Type B pancreatic cell (in vitro differentiated cells): ENCODE results near the gene GFPT1. TPM values are rescaled to one million over a fixed set of nuclear protein-coding genes. Genes with fewer than 3 reads are reported as not detected.

Source experiments
- DNase-seq: peaks from one replicate; pipeline ENCODE4 v3.0.0; 2021; ENCODE audit warnings: mixed read lengths; ENCODE audit not compliant: unreplicated experiment; ENCODE audit errors: extremely low spot score
- H3K27ac Mint-ChIP-seq: 2 replicates; pipeline ENCODE4 v1.8.0; 2021; ENCODE audit warnings: mild to moderate bottlenecking, mixed read lengths
- H3K27me3 Mint-ChIP-seq: 2 replicates; pipeline ENCODE4 v1.8.0; 2021; ENCODE audit warnings: mixed read lengths
- H3K36me3 Mint-ChIP-seq: 2 replicates; pipeline ENCODE4 v1.8.0; 2021; ENCODE audit warnings: mixed read lengths
- H3K4me1 Mint-ChIP-seq: one replicate; pipeline ENCODE4 v1.8.0; 2021; ENCODE audit warnings: mixed read lengths; ENCODE audit not compliant: unreplicated experiment
- H3K4me3 Mint-ChIP-seq: 2 replicates; pipeline ENCODE4 v1.8.0; 2021; ENCODE audit warnings: mild to moderate bottlenecking, mixed read lengths
- H3K9me3 Mint-ChIP-seq: 2 replicates; pipeline ENCODE4 v1.8.0; 2021; ENCODE audit warnings: mixed read lengths
- CTCF ChIP-seq: fragments of 200-600 bp; sonication (generic); conservative IDR thresholded peaks from 2 replicates; pipeline ENCODE4 v1.5.0; 2021; ENCODE audit warnings: antibody characterized with exemption, mild to moderate bottlenecking
- long read RNA-seq: library from polyadenylated mRNA; unstranded; transcript quantifications from one replicate; pipeline ENCODE4 v2.0.0, GENCODE V29; 2020
- total RNA-seq: library from RNA; stranded (reverse); gene quantifications from 2 replicates; pipeline ENCODE4 v1.2.1, GENCODE V29; 2021; ENCODE audit warnings: low replicate concordance

The GFPT1 gene
- total RNA-seq = 46.0 and 83.6 TPM in 2 replicates
- long read RNA-seq, full-length matches to known transcripts = 206 of 254 reads
- long read RNA-seq, partial matches to known transcripts = 24 of 254 reads
- long read RNA-seq, other reads (novel, unspliced or antisense) = 24 of 254 reads

- peak; percentile 94 for DNase-seq
- Mint-ChIP-seq H3K27ac (peak within 1 kb of the TSS; percentile 97), H3K27me3 (no peaks in the 10 kb centered on the region), H3K4me3 (peak within 1 kb of the TSS; percentile 96), H3K9me3 (no peaks in the 10 kb centered on the region), H3K4me1 (peaks cover 43% of the 10 kb centered on the region), H3K36me3 (peaks cover 12% of the 10 kb centered on the region)
- TF ChIP-seq CTCF = no peak
Measured at GRCh38 chr2:69386789-69387734, at the start of gene GFPT1. GFPT1 (minus strand) TSS chr2:69387227; CDS start chr2:69387071, 156 bp downstream.

- H3K4me3 Mint-ChIP-seq = peak overlapping the region; percentile 97
- H3K4me1 Mint-ChIP-seq = peaks cover 22% of the 10 kb centered on the region
- no peak for DNase-seq
- H3K27ac Mint-ChIP-seq = peak overlapping the region; percentile 95
- H3K36me3 Mint-ChIP-seq = peaks cover 5% of the 10 kb centered on the region
- no peaks in the 10 kb centered on the region for H3K9me3 Mint-ChIP-seq
- no peak for TF ChIP-seq CTCF
- H3K27me3 Mint-ChIP-seq = no peaks in the 10 kb centered on the region
Measured at GRCh38 chr2:69436596-69436937, 49.5 kb upstream of the GFPT1 start.

GRCh38 chr2:69434753-69435152 is 47.7 kb upstream of the GFPT1 start:
- DNase-seq = no peak
- TF ChIP-seq CTCF = no peak
- Mint-ChIP-seq H3K27me3 (no peaks in the 10 kb centered on the region), H3K27ac (peak overlapping the region; percentile 65), H3K4me3 (peak overlapping the region; percentile 77), H3K36me3 (peaks cover 5% of the 10 kb centered on the region), H3K4me1 (peaks cover 22% of the 10 kb centered on the region), H3K9me3 (no peaks in the 10 kb centered on the region)

- H3K27me3 Mint-ChIP-seq = no peaks in the 10 kb centered on the region
- no peak for DNase-seq
- H3K4me3 Mint-ChIP-seq = no peak overlapping the region
- no peak for TF ChIP-seq CTCF
- no peak overlapping the region for H3K27ac Mint-ChIP-seq
- peaks cover 2% of the 10 kb centered on the region for H3K4me1 Mint-ChIP-seq
- no peaks in the 10 kb centered on the region for H3K9me3 Mint-ChIP-seq
- H3K36me3 Mint-ChIP-seq = peaks cover 6% of the 10 kb centered on the region
Measured at GRCh38 chr2:69429491-69430183, 42.6 kb upstream of the GFPT1 start.

GRCh38 chr2:69428981-69429380 is 42.0 kb upstream of the GFPT1 start:
- H3K27ac Mint-ChIP-seq = no peak overlapping the region
- H3K4me1 Mint-ChIP-seq = no peaks in the 10 kb centered on the region
- TF ChIP-seq CTCF = no peak
- peaks cover 4% of the 10 kb centered on the region for H3K36me3 Mint-ChIP-seq
- DNase-seq = no peak
- no peak overlapping the region for H3K4me3 Mint-ChIP-seq
- no peaks in the 10 kb centered on the region for H3K27me3 Mint-ChIP-seq
- H3K9me3 Mint-ChIP-seq = no peaks in the 10 kb centered on the region
